Inferior parietal cortex (tissue), 1 donor: ENCODE measurements around the gene PSMD1.

Experiments used
- DNase-seq: peaks from one replicate; pipeline ENCODE4 v3.0.0-alpha.2; 2016; ENCODE audit errors: extremely low spot score

The PSMD1 gene

GRCh38 chr2:231207734-231208133, 151.1 kb downstream of the PSMD1 start:
- no peak for DNase-seq

GRCh38 chr2:231210782-231211181, 154.1 kb downstream of the PSMD1 start:
- DNase-seq: no peak

- no peak for DNase-seq
Observed at GRCh38 chr2:231211486-231211885, 154.8 kb downstream of the PSMD1 start.

GRCh38 chr2:231212329-231212845, 155.7 kb downstream of the PSMD1 start:
- DNase-seq: no peak

GRCh38 chr2:231213931-231214642, 157.4 kb downstream of the PSMD1 start:
- DNase-seq: no peak

GRCh38 chr2:231218366-231218765, 161.7 kb downstream of the PSMD1 start:
- DNase-seq: no peak

- no peak for DNase-seq
Observed at GRCh38 chr2:231219289-231219688, 162.6 kb downstream of the PSMD1 start.

- DNase-seq: no peak
Observed at GRCh38 chr2:231221761-231222160, 165.1 kb downstream of the PSMD1 start.
